A549 (cell line): ENCODE measurements around the gene LMF1. TPM values are rescaled to one million over a fixed set of nuclear protein-coding genes. Genes with fewer than 3 reads are reported as not detected.

Experiments used
- ATAC-seq, 2 experiments: fragments of 200-7000 bp in 1 of 2; fragments of >200 bp in 1 of 2; cut with Nextera tagmentation in 1 of 2; cut with Tn5 transposase in 1 of 2; 3 replicates each; pipeline versions ENCODE4 v1.8.0 to v1.9.1; 2018 to 2020; ENCODE audit warnings: mild to moderate bottlenecking in 1 of 2, moderate library complexity in 1 of 2
- CTCF ChIA-PET: fragments of 300-600 bp; sonication (Branson Sonifier 250); formaldehyde crosslinking; extraction: SDS; loops from one replicate; lab custom pipeline; 2021; ENCODE audit warnings: antibody characterized with exemption, inconsistent platforms; lab: Yijun Ruan, JAX
- POLR2A ChIA-PET: fragments of 350-600 bp; formaldehyde crosslinking; extraction: SDS; loops from one replicate; lab custom pipeline; 2021; ENCODE audit warnings: antibody characterized with exemption, inconsistent platforms; lab: Yijun Ruan, JAX
- DNase-seq, 2 experiments: peaks; one replicate each; pipeline versions ENCODE4 v3.0.0 to v3.0.0-alpha.2; 2011 to 2016; ENCODE audit warnings: low read depth in 1 of 2, low spot score in 1 of 2
- FAIRE-seq: peaks from 2 replicates; lab custom pipeline; 2011; peaks lifted over from hg19 to GRCh38; lab: Jason Lieb, UNC
- H3K27ac ChIP-seq, 2 experiments: fragments of >200 bp; sonication (Bioruptor Twin); formaldehyde crosslinking; 3 replicates each; pipeline ENCODE4 v1.5.1; 2016 to 2017
- H3K4me1 ChIP-seq: fragments of >200 bp; sonication (Bioruptor Twin); formaldehyde crosslinking; 3 replicates; pipeline ENCODE4 v1.6.1; 2016
- H3K4me2 ChIP-seq: fragments of >200 bp; sonication (Bioruptor Twin); formaldehyde crosslinking; 3 replicates; pipeline ENCODE4 v1.6.1; 2016
- H3K4me3 ChIP-seq: fragments of >200 bp; sonication (Bioruptor Twin); formaldehyde crosslinking; 3 replicates; pipeline ENCODE4 v1.5.1; 2016
- H3K9me3 ChIP-seq: fragments of >200 bp; sonication (Bioruptor Twin); formaldehyde crosslinking; 3 replicates; pipeline ENCODE4 v1.6.1; 2016
- CHD4 ChIP-seq: fragments of 200-600 bp; sonication (generic); IDR thresholded peaks from 2 replicates; pipeline ENCODE4 v1.6.1; 2016; ENCODE audit warnings: antibody characterized with exemption, mild to moderate bottlenecking, borderline replicate concordance
- EHF ChIP-seq: fragments of 250-450 bp; sonication (Bioruptor Pico); IDR thresholded peaks from 2 replicates; pipeline ENCODE4 v1.5.0; 2020; ENCODE audit warnings: mild to moderate bottlenecking
- FOXS1 ChIP-seq: fragments of 250-450 bp; sonication (Bioruptor Pico); IDR thresholded peaks from 2 replicates; pipeline ENCODE4 v1.5.0; 2020; ENCODE audit warnings: mild to moderate bottlenecking, moderate library complexity
- HEYL ChIP-seq: fragments of 250-450 bp; sonication (Bioruptor Pico); IDR thresholded peaks from 2 replicates; pipeline ENCODE4 v1.8.0; 2021; ENCODE audit warnings: mild to moderate bottlenecking, moderate library complexity
- HOXA7 ChIP-seq: fragments of 250-450 bp; sonication (Bioruptor Pico); IDR thresholded peaks from 2 replicates; pipeline ENCODE4 v1.5.0; 2020; ENCODE audit warnings: mild to moderate bottlenecking, moderate library complexity
- JUN ChIP-seq, 2 experiments: fragments of >200 bp; sonication (Bioruptor Twin); formaldehyde crosslinking; IDR thresholded peaks; 2 replicates in 1 of 2; 3 replicates in 1 of 2; pipeline ENCODE4 v1.6.1; 2016 to 2017
- JUNB ChIP-seq: fragments of >200 bp; sonication (Bioruptor Twin); formaldehyde crosslinking; IDR thresholded peaks from 2 replicates; pipeline ENCODE4 v1.6.1; 2016
- NFE2L2 ChIP-seq: fragments of 150-350 bp; conservative IDR thresholded peaks from 2 replicates; pipeline ENCODE4 v1.6.1; 2014; ENCODE audit warnings: low read length
- PHF8 ChIP-seq: fragments of 200-600 bp; sonication (generic); IDR thresholded peaks from 2 replicates; pipeline ENCODE4 v1.6.1; 2016; ENCODE audit warnings: low read depth, mild to moderate bottlenecking, antibody characterized with exemption, moderate library complexity, borderline replicate concordance
- RAD21 ChIP-seq, 2 experiments: fragments of >200 bp in 1 of 2; sonication (Bioruptor Twin) in 1 of 2; formaldehyde crosslinking in 1 of 2; IDR thresholded peaks in 1 of 2; conservative IDR thresholded peaks in 1 of 2; 2 replicates in 1 of 2; 3 replicates in 1 of 2; pipeline ENCODE4 v1.6.1; 2012 to 2018; ENCODE audit warnings: inconsistent platforms in 1 of 2
- RARB ChIP-seq: fragments of 250-450 bp; sonication (Bioruptor Pico); IDR thresholded peaks from 2 replicates; pipeline ENCODE4 v1.8.0; 2021; ENCODE audit warnings: mild to moderate bottlenecking, moderate library complexity
- RCOR1 ChIP-seq: fragments of 150-350 bp; IDR thresholded peaks from 2 replicates; pipeline ENCODE4 v1.6.1; 2014; ENCODE audit warnings: antibody characterized with exemption, low read length, low read depth
- SMC3 ChIP-seq: fragments of >200 bp; sonication (Bioruptor Twin); formaldehyde crosslinking; IDR thresholded peaks from 3 replicates; pipeline ENCODE4 v1.6.1; 2018; ENCODE audit warnings: inconsistent platforms
- TP53 ChIP-seq: fragments of 250-450 bp; sonication (Bioruptor Pico); IDR thresholded peaks from 2 replicates; pipeline ENCODE4 v1.5.0; 2021; ENCODE audit warnings: mild to moderate bottlenecking, moderate library complexity
- WGBS: methylation state at CpG from one replicate; pipeline ENCODE4 v1.1.6; 2017; ENCODE audit errors: missing lambda C conversion rate; 5-methylcytosine and 5-hydroxymethylcytosine counted together
- polyA plus RNA-seq, 4 experiments: library from polyadenylated mRNA; depleted of rRNA in 3 of 4; stranded (reverse); fragments of >200 nt; fragmentation: RNase III in 1 of 4; extraction: RNeasy Plus Mini Kit Qiagen cat#74134 plus additional on column Dnase treatment in 1 of 4; gene quantifications; 2 replicates in 3 of 4; 3 replicates in 1 of 4; pipeline ENCODE4 v1.2.3, GENCODE V29; 2011 to 2017
- TF ChIP-seq, protein P1 (sequence below): fragments of >200 bp; sonication (Bioruptor Twin); formaldehyde crosslinking; IDR thresholded peaks from 3 replicates; pipeline ENCODE4 v1.6.1; 2016
- TF ChIP-seq, protein P2 (sequence below): IDR thresholded peaks from 2 replicates; pipeline ENCODE4 v1.6.1; 2012
- TF ChIP-seq, protein P3 (sequence below): fragments of >200 bp; sonication (Bioruptor Twin); formaldehyde crosslinking; IDR thresholded peaks from 2 replicates; pipeline ENCODE4 v1.6.1; 2016

Gene LMF1
- polyA plus RNA-seq, 2 of the 4 experiments (the other 2 are of a cell fraction), result 8.8 to 10.9 TPM

DNA sequence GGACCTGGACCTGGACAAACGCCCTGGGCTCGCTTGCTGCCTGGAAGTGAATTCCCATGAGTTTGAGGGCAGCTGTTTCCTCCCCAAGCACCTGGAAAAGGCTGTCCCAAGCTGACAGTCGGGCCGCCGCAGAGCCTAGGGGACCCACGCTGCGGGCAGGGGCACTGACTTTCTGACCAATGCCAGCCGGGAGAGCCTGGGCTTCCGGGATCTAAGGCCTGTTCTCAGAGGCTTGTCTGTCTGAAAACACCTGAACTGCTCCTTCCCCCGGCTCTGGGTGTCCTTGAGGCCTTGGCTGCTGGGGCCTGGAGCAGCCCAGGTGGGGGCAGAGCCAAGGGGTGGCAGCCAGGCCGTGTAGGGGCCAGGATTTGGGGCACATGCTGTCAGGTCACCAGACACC is 72.6 kb downstream of the LMF1 start:
- WGBS, result 75% methylated on average over 6 of the region's 11 CpGs
- CTCF ChIA-PET, result interaction anchor here (0.8 to 1.1 kb wide), 2 partner anchors 140 to 157 kb away, joined by 3 read pairs; no protein-coding TSS in a partner anchor
- FAIRE-seq, result no peak

DNA sequence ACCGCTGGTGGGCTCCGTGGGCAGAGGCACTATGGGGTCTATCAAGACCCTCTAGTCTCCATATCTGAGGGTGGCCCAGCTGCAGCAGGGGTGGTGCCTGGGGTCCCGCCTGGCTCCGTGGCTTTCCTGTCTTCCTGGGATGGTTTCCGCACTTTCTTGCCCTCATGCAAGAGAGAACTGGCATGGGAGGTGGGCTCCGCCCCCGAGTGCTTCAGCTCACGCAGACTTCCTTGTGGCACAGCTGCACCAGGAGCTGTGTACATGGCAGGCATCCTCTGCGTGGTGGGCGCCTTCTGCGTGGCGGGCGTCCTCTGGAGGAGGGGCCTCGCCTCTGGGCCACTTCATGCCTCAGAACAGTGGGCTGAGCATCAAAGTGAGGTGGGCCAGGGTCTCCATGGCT is 73.1 kb downstream of the LMF1 start:
- Histone ChIP-seq H3K4me3 (no peak overlapping the region), H3K4me1 (no peaks in the 10 kb centered on the region), H3K9me3 (no peaks in the 10 kb centered on the region), H3K27ac (no peak overlapping the region), H3K4me2 (no peak overlapping the region)
- TF ChIP-seq NFE2L2, result no peak
- TF ChIP-seq, protein P1, sequence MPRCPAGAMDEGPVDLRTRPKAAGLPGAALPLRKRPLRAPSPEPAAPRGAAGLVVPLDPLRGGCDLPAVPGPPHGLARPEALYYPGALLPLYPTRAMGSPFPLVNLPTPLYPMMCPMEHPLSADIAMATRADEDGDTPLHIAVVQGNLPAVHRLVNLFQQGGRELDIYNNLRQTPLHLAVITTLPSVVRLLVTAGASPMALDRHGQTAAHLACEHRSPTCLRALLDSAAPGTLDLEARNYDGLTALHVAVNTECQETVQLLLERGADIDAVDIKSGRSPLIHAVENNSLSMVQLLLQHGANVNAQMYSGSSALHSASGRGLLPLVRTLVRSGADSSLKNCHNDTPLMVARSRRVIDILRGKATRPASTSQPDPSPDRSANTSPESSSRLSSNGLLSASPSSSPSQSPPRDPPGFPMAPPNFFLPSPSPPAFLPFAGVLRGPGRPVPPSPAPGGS, result no peak
- no peak for TF ChIP-seq PHF8
- TF ChIP-seq RCOR1, result no peak
- TF ChIP-seq FOXS1, result no peak
- no peak for TF ChIP-seq JUN (IDR thresholded peaks at IDR 0.05)
- no peak for TF ChIP-seq CHD4
- TF ChIP-seq HEYL, result no peak
- TF ChIP-seq RARB (CRISPR knock-in tag), result no peak
- TF ChIP-seq SMC3, result no peak
- TF ChIP-seq, protein P2, sequence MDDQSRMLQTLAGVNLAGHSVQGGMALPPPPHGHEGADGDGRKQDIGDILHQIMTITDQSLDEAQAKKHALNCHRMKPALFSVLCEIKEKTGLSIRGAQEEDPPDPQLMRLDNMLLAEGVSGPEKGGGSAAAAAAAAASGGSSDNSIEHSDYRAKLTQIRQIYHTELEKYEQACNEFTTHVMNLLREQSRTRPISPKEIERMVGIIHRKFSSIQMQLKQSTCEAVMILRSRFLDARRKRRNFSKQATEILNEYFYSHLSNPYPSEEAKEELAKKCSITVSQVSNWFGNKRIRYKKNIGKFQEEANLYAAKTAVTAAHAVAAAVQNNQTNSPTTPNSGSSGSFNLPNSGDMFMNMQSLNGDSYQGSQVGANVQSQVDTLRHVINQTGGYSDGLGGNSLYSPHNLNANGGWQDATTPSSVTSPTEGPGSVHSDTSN, result no peak
- TF ChIP-seq EHF (CRISPR knock-in tag), result no peak
- WGBS, result 66% methylated on average over 6 of the region's 14 CpGs
- ChIA-PET POLR2A (no interaction called here), CTCF (interaction anchor here (0.8 to 1.3 kb wide), 3 partner anchors 19 to 158 kb away, joined by 3 to 4 read pairs (median 3); no protein-coding TSS in a partner anchor)
- ATAC-seq, result no peak
- FAIRE-seq, result no peak
- DNase-seq, result no peak

More for the DNA sequence above, 72.6 kb downstream of the LMF1 start:
- Histone ChIP-seq H3K4me3 (no peak overlapping the region), H3K27ac (no peak overlapping the region), H3K9me3 (no peaks in the 10 kb centered on the region), H3K4me2 (no peak overlapping the region), H3K4me1 (no peaks in the 10 kb centered on the region)
- POLR2A ChIA-PET, result no interaction called here
- DNase-seq, result no peak
- no peak for ATAC-seq
- TF ChIP-seq TP53 (CRISPR knock-in tag), result no peak

DNA sequence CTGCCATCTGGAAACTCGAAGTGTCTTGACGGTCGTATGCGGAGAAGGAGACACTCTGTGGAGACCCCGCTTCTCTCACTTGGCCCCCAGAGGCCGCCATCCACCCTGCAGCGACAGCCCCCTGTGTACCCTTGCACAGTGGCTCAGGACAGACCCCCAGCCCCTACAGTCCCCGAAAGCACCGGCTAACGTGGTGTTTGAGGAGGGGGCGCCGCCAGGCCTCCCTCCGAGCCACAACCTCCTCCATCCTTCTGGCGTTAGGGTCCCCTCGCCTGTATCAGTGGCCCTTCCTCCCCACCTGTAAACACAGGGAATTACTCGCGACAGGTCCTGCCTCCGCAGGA is 73.6 kb downstream of the LMF1 start:
- Histone ChIP-seq H3K9me3 (no peaks in the 10 kb centered on the region), H3K27ac (no peak overlapping the region), H3K4me3 (no peak overlapping the region), H3K4me1 (no peaks in the 10 kb centered on the region), H3K4me2 (no peak overlapping the region)
- FAIRE-seq, result no peak
- 86% methylated on average over 16 of the region's 18 CpGs for WGBS
- ChIA-PET POLR2A (no interaction called here), CTCF (interaction anchor here (0.8 to 1.3 kb wide), 3 partner anchors 19 to 158 kb away, joined by 3 to 4 read pairs (median 3); no protein-coding TSS in a partner anchor)
- no peak for TF ChIP-seq SMC3
- TF ChIP-seq HOXA7 (CRISPR knock-in tag), result no peak
- no peak for TF ChIP-seq RAD21 (conservative IDR thresholded peaks at IDR 0.05 in 1 of 2, IDR thresholded peaks at IDR 0.05 in 1 of 2)
- TF ChIP-seq, protein P3, sequence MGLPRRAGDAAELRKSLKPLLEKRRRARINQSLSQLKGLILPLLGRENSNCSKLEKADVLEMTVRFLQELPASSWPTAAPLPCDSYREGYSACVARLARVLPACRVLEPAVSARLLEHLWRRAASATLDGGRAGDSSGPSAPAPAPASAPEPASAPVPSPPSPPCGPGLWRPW, result no peak
- no peak for TF ChIP-seq JUNB
- no peak for ATAC-seq
- DNase-seq, result no peak
